ENCODE measurements around the gene HNF1A.

HNF1A gene

GRCh38 chr12:120990487-120991055 lies 12.2 kb downstream of the HNF1A start:
- DNase-seq = no peak

GRCh38 chr12:120991965-120992364 lies 13.6 kb downstream of the HNF1A start:
- DNase-seq = no peak

- DNase-seq = no peak
Observed at GRCh38 chr12:120992989-120993388, 14.6 kb downstream of the HNF1A start.

- DNase-seq = no peak
Observed at GRCh38 chr12:120993496-120993895, 15.2 kb downstream of the HNF1A start.

- DNase-seq = no peak
Observed at GRCh38 chr12:120994059-120994458, 15.7 kb downstream of the HNF1A start.

- DNase-seq = no peak
Observed at GRCh38 chr12:120994589-120995337, 16.4 kb downstream of the HNF1A start.

GRCh38 chr12:120996133-120996746 lies 17.9 kb downstream of the HNF1A start:
- no peak for DNase-seq

- no peak for DNase-seq
Observed at GRCh38 chr12:120997448-120997847, 19.1 kb downstream of the HNF1A start.

- DNase-seq = no peak
Observed at GRCh38 chr12:120998435-120998834, 20.1 kb downstream of the HNF1A start.

- no peak for DNase-seq
Observed at GRCh38 chr12:120999191-121000120, 21.1 kb downstream of the HNF1A start.

GRCh38 chr12:121000530-121000929 lies 22.2 kb downstream of the HNF1A start:
- DNase-seq = no peak

- no peak for DNase-seq
Observed at GRCh38 chr12:121001060-121001459, 22.7 kb downstream of the HNF1A start.

GRCh38 chr12:121001841-121002483 lies 23.6 kb downstream of the HNF1A start:
- no peak for DNase-seq

GRCh38 chr12:121003650-121004049 lies 25.3 kb downstream of the HNF1A start:
- no peak for DNase-seq

GRCh38 chr12:121004253-121004815 lies 26.0 kb downstream of the HNF1A start:
- no peak for DNase-seq

- peak; percentile 33 for DNase-seq
Observed at GRCh38 chr12:121005346-121005815, 27.0 kb downstream of the HNF1A start.

GRCh38 chr12:121008347-121009098 lies 30.2 kb downstream of the HNF1A start:
- DNase-seq = no peak

GRCh38 chr12:121009741-121010140 lies 31.4 kb downstream of the HNF1A start:
- DNase-seq = no peak

GRCh38 chr12:121010860-121011259 lies 32.5 kb downstream of the HNF1A start:
- no peak for DNase-seq

- DNase-seq = no peak
Observed at GRCh38 chr12:121011820-121012219, 33.5 kb downstream of the HNF1A start.

- no peak for DNase-seq
Observed at GRCh38 chr12:121013715-121014114, 35.4 kb downstream of the HNF1A start.

Measured in GDM1 (cell line).